ENCODE results near the gene CLRN1. TPM values are rescaled to one million over a fixed set of nuclear protein-coding genes. Genes with fewer than 3 reads are reported as not detected.
A peak's percentile ranks its signal among the peaks of the same experiment; 100 is the strongest.

The CLRN1 gene
- polyA plus RNA-seq, 1 donor, result not detected

- no peak for DNase-seq
These were observed 3.5 kb upstream of the CLRN1 start for GRCh38 chr3:150975992-150976368.

DNA sequence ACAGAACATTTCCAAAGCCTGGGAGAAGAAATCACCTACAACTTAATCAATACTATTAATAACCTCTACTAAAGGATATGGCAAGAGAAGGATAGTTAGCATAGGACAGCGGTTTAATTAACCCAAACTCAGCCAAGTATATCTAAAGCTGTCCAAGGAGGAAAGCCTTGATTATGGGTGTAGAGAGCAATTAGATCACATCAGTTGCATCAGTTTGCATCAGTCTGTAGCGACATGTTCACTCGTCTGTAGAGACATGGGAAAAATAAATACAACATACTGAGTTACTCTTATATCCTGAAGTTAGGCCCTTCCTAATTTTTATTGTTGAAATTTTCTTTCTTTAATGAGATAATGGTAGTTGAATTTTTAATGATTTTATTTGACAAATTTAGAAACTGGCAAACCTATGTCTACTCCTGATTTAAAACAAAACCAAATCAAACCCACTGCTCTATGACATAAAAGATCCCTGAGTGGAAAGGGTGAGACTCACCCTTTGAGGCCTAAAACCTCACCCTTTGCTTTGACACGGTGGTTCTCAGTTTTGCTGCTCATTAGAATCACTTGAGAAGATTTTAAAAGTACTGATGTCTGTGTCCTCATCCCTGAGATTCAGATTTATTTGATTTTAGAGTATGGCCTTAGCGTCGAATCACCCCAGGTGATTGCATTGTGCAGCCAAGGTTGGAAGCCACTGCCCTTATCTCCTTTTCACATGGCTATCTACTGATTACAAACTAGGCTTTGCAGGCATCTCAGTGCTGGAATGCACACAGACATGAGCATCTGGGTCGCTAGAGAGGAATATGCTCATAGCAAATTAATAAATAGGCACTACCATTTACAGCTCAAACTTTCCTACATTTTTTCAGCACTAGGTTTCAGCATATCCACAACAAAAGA, 2.8 kb upstream of the CLRN1 start:
- no peak for DNase-seq

DNA sequence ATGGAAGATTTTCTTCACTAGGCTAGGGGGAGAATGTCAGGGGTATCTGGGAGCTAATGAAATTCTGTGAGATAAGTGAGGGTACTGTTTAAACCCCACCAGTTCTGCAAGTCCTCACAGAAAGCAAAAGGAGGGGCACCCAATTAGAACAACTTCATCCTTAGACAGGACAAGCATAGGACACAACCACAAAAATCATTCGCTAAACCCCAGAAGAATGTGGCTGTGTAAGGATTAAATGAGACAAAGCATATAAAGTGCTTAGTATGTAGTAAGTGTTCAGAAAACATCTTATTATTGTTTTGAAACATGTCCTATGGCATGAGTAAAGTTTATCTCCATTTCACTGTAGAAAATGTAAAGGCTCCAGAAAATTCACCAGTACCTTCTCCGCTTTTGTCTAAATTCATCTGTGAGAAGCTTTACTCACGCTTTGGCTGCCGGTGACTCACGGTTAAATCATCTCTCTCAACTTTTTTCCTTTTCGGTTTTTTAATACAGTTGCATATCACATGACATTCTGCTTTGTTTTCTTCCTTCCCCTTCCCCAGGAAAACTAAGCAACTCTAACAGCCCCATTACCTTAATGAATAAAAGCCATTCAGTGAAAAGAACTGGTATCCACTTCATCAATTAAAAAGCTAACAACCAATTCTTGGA, 1.7 kb downstream of the CLRN1 start:
- no peak for DNase-seq

- DNase-seq, result no peak
These were observed 4.0 kb downstream of the CLRN1 start for GRCh38 chr3:150968341-150969035.

GRCh38 chr3:150965436-150965835, 7.1 kb downstream of the CLRN1 start:
- no peak for DNase-seq

- no peak for DNase-seq
These were observed 10.6 kb downstream of the CLRN1 start for GRCh38 chr3:150961949-150962348.

DNA sequence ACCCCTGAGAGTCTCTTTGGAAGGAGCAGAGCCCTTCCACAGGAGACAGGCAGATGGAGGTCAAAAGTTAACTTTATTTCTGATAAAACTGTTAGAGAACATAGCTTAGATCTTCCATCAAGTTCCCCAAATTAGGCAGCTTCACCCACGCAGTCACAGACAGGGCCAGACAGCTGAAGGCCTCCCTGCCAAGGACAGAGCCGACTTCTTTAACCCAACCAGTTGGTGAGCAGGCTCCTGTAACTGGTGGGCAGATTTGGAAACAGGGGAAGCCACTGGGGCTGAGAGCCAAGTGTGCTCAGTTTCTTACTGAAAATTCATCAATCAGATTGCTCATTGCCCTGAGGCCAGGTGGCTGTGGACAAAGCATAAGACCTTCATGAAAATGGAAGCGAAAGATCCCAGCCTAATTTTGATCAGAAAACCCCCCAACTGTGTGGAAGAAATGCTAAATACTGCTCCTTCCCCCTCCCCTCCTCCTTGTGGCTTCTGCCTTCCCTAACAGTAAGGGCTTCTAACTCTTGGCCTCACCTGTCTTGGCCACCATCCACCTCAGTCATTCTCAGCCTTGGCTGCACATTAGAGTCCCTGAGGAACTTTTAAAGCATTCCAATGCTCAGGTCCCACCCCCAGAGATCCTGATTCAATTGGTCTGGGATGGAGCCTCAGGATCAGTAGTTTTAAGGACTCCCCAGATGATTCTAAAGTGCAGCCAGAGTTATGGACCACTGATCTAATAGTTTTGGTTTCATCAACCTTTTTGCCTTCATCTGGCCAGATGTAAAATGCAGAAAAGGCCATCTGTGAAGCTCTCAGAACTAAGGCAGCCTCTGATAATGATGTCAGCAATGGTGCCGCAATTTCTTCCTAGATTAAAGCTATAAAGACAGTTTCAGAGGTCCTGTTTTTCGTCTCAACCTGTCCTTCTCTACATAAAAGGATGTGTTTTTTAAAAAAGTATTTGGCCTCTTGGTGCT, 11.5 kb downstream of the CLRN1 start:
- no peak for DNase-seq

DNA sequence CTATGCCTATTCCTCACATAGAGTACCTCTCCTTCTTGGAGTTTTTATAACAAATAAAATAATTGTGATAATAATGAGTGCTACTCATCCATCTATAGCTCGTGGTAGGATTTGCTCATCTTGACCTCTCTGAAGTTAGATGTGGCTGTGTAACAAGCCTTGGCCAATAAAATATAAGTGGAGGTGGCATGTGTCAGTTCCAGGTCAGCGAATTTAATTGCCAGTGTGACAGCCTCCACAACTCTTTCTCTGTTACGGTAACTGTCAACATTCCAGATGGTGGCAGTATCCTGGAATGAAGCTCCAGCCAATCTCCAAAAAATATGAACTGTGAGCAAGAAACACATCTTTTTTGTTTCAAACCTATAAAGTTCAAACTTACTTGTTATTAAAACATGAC, 13.8 kb downstream of the CLRN1 start:
- DNase-seq, result peak; percentile 84

DNA sequence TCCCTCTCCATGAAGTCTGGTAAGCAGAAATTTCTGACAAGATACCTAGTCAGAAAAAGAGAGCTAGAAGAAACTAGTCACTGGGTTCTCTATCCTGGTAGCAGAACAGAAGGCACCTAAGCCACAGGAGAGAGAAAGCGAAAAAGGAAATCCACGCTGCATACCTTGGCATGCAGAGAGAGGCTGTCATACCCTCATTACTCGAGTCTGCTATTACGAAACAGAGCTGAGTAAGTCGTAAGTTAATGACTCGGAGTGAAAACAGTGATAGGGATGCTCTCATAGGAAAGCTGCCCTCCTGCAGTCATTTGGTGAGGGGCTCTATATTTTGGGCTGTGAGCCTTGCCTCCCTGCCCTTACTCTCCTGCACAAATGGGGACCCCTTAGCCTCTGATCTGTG, 16.2 kb downstream of the CLRN1 start:
- DNase-seq, result no peak

- no peak for DNase-seq
These were observed 20.6 kb downstream of the CLRN1 start for GRCh38 chr3:150951923-150952322.

GRCh38 chr3:150945226-150946032, 27.1 kb downstream of the CLRN1 start:
- no peak for DNase-seq

GRCh38 chr3:150942221-150942620, 30.3 kb downstream of the CLRN1 start:
- no peak for DNase-seq

GRCh38 chr3:150936693-150937092, 35.8 kb downstream of the CLRN1 start:
- DNase-seq, result no peak

- DNase-seq, result no peak
These were observed 39.0 kb downstream of the CLRN1 start for GRCh38 chr3:150933473-150933995.

DNA sequence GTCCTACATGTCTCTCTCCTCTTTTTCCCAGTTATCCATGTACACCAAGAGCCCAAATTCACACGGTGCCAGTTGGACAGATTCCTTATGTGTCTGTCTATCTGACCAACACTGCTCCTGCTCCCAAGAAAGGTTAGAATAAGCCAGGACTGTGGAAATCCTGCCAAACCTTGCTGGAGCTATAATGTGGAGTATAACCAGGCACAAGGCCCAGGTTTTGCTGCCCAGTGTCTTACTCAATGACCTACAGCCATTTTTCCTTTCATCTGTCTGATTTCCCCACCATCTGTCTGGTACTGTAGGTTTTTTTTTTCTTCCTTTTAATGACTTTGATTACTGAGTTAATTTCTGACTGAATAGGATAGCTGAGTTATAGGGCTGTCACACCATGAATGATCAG, 40.8 kb downstream of the CLRN1 start:
- no peak for DNase-seq

- no peak for DNase-seq
These were observed 41.7 kb downstream of the CLRN1 start for GRCh38 chr3:150930839-150931238.

- DNase-seq, result no peak
These were observed 44.3 kb downstream of the CLRN1 start for GRCh38 chr3:150928234-150928633.

DNA sequence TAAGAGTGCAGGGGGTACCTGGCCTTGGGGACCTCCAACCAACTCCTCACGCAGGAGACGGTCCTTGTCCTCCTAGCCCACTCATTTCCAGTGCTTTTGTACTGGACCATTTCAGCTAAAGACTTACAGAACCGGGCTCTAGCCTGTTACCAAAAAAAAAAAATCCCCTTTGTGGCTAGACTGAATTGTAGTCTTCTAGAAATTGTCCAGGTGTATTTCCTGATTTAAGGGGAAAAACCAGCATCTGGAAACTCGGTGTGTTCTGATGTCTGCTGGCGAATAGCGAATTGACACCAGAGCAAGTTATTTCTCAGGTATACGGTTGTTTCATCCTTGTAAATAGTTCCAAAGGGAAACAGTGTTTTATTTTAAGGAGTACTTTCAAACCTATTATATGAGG, 46.2 kb downstream of the CLRN1 start:
- no peak for DNase-seq

GRCh38 chr3:150925751-150926201, 46.8 kb downstream of the CLRN1 start:
- no peak for DNase-seq

GRCh38 chr3:150922611-150923010, 49.9 kb downstream of the CLRN1 start:
- no peak for DNase-seq

GRCh38 chr3:150921209-150921608, 51.3 kb downstream of the CLRN1 start:
- no peak for DNase-seq
